A549 (cell line): ENCODE measurements around the gene COL5A1. TPM values are rescaled to one million over a fixed set of nuclear protein-coding genes. Genes with fewer than 3 reads are reported as not detected.

Experiments
- ATAC-seq, 2 experiments: fragments of 200-7000 bp in 1 of 2; fragments of >200 bp in 1 of 2; cut with Nextera tagmentation in 1 of 2; cut with Tn5 transposase in 1 of 2; 3 replicates each; pipeline versions ENCODE4 v1.8.0 to v1.9.1; 2018 to 2020; ENCODE audit warnings: mild to moderate bottlenecking in 1 of 2, moderate library complexity in 1 of 2
- CTCF ChIA-PET: fragments of 300-600 bp; sonication (Branson Sonifier 250); formaldehyde crosslinking; extraction: SDS; loops from one replicate; lab custom pipeline; 2021; ENCODE audit warnings: antibody characterized with exemption, inconsistent platforms; lab: Yijun Ruan, JAX
- POLR2A ChIA-PET: fragments of 350-600 bp; formaldehyde crosslinking; extraction: SDS; loops from one replicate; lab custom pipeline; 2021; ENCODE audit warnings: antibody characterized with exemption, inconsistent platforms; lab: Yijun Ruan, JAX
- DNase-seq, 2 experiments: peaks; one replicate each; pipeline versions ENCODE4 v3.0.0 to v3.0.0-alpha.2; 2011 to 2016; ENCODE audit warnings: low read depth in 1 of 2, low spot score in 1 of 2
- FAIRE-seq: peaks from 2 replicates; lab custom pipeline; 2011; peaks lifted over from hg19 to GRCh38; lab: Jason Lieb, UNC
- H3K27ac ChIP-seq, 2 experiments: fragments of >200 bp; sonication (Bioruptor Twin); formaldehyde crosslinking; 3 replicates each; pipeline ENCODE4 v1.5.1; 2016 to 2017
- H3K4me1 ChIP-seq: fragments of >200 bp; sonication (Bioruptor Twin); formaldehyde crosslinking; 3 replicates; pipeline ENCODE4 v1.6.1; 2016
- H3K4me2 ChIP-seq: fragments of >200 bp; sonication (Bioruptor Twin); formaldehyde crosslinking; 3 replicates; pipeline ENCODE4 v1.6.1; 2016
- H3K4me3 ChIP-seq: fragments of >200 bp; sonication (Bioruptor Twin); formaldehyde crosslinking; 3 replicates; pipeline ENCODE4 v1.5.1; 2016
- H3K9me3 ChIP-seq: fragments of >200 bp; sonication (Bioruptor Twin); formaldehyde crosslinking; 3 replicates; pipeline ENCODE4 v1.6.1; 2016
- BHLHE40 ChIP-seq: IDR thresholded peaks from 2 replicates; pipeline ENCODE4 v1.6.1; 2012; ENCODE audit warnings: low read depth, low read length, inconsistent platforms
- CBX2 ChIP-seq: fragments of 200-600 bp; sonication (generic); IDR thresholded peaks from 2 replicates; pipeline ENCODE4 v1.6.1; 2016; ENCODE audit warnings: low read depth, mild to moderate bottlenecking, borderline replicate concordance
- CBX8 ChIP-seq: fragments of 200-600 bp; sonication (generic); IDR thresholded peaks from 2 replicates; pipeline ENCODE4 v1.6.1; 2016
- CEBPB ChIP-seq, 2 experiments: fragments of >200 bp in 1 of 2; sonication (Bioruptor Twin) in 1 of 2; formaldehyde crosslinking in 1 of 2; IDR thresholded peaks; 2 replicates each; pipeline ENCODE4 v1.6.1; 2012 to 2016
- EHMT2 ChIP-seq: fragments of 200-600 bp; sonication (generic); IDR thresholded peaks from 2 replicates; pipeline ENCODE4 v1.6.1; 2016; ENCODE audit warnings: antibody characterized with exemption, low read depth, mild to moderate bottlenecking, moderate library complexity
- FOSB ChIP-seq: fragments of 250-450 bp; sonication (Bioruptor Pico); IDR thresholded peaks from 2 replicates; pipeline ENCODE4 v1.5.0; 2020; ENCODE audit warnings: mild to moderate bottlenecking, moderate library complexity
- HDAC2 ChIP-seq: fragments of 200-600 bp; sonication (generic); IDR thresholded peaks from 2 replicates; pipeline ENCODE4 v1.6.1; 2016
- HOXA7 ChIP-seq: fragments of 250-450 bp; sonication (Bioruptor Pico); IDR thresholded peaks from 2 replicates; pipeline ENCODE4 v1.5.0; 2020; ENCODE audit warnings: mild to moderate bottlenecking, moderate library complexity
- HOXB13 ChIP-seq: fragments of 250-450 bp; sonication (Bioruptor Pico); IDR thresholded peaks from 2 replicates; pipeline ENCODE4 v1.5.0; 2020; ENCODE audit warnings: low read depth, mild to moderate bottlenecking, moderate library complexity
- JUNB ChIP-seq: fragments of >200 bp; sonication (Bioruptor Twin); formaldehyde crosslinking; IDR thresholded peaks from 2 replicates; pipeline ENCODE4 v1.6.1; 2016
- NPAS2 ChIP-seq: fragments of 250-450 bp; sonication (Bioruptor Pico); IDR thresholded peaks from 2 replicates; pipeline ENCODE4 v1.8.0; 2022; ENCODE audit warnings: mild to moderate bottlenecking, moderate library complexity, borderline replicate concordance
- POLR2A ChIP-seq: IDR thresholded peaks from 2 replicates; pipeline ENCODE4 v1.6.1; 2012; ENCODE audit warnings: mild to moderate bottlenecking, low read length
- POLR2AphosphoS2 ChIP-seq: conservative IDR thresholded peaks from 2 replicates; pipeline ENCODE4 v1.6.1; 2012; ENCODE audit warnings: low read length, improper control_type of control experiment, inconsistent platforms
- RNF2 ChIP-seq: fragments of 200-600 bp; sonication (generic); IDR thresholded peaks from 2 replicates; pipeline ENCODE4 v1.6.1; 2016; ENCODE audit warnings: low read depth, mild to moderate bottlenecking, antibody characterized with exemption, moderate library complexity, borderline replicate concordance
- SREBF2 ChIP-seq: fragments of 450-650 bp; IDR thresholded peaks from 2 replicates; pipeline ENCODE4 v1.6.1; 2014; ENCODE audit warnings: mild to moderate bottlenecking, moderate library complexity
- TFCP2L1 ChIP-seq: fragments of 250-450 bp; sonication (Bioruptor Pico); IDR thresholded peaks from 2 replicates; pipeline ENCODE4 v1.5.0; 2021; ENCODE audit warnings: mild to moderate bottlenecking
- ZFP36 ChIP-seq: fragments of 450-650 bp; IDR thresholded peaks from 2 replicates; pipeline ENCODE4 v1.6.1; 2014; ENCODE audit warnings: borderline replicate concordance; ENCODE audit not compliant: partially characterized antibody
- WGBS: methylation state at CpG from one replicate; pipeline ENCODE4 v1.1.6; 2017; ENCODE audit errors: missing lambda C conversion rate; 5-methylcytosine and 5-hydroxymethylcytosine counted together
- polyA plus RNA-seq, 4 experiments: library from polyadenylated mRNA; depleted of rRNA in 3 of 4; stranded (reverse); fragments of >200 nt; fragmentation: RNase III in 1 of 4; extraction: RNeasy Plus Mini Kit Qiagen cat#74134 plus additional on column Dnase treatment in 1 of 4; gene quantifications; 2 replicates in 3 of 4; 3 replicates in 1 of 4; pipeline ENCODE4 v1.2.3, GENCODE V29; 2011 to 2017
- TF ChIP-seq, protein P1 (sequence below): fragments of >200 bp; sonication (Bioruptor Twin); formaldehyde crosslinking; IDR thresholded peaks from 2 replicates; pipeline ENCODE4 v1.6.1; 2016
- TF ChIP-seq, protein P2 (sequence below): IDR thresholded peaks from 2 replicates; pipeline ENCODE4 v1.6.1; 2012
- TF ChIP-seq, protein P3 (sequence below): fragments of 150-350 bp; IDR thresholded peaks from 2 replicates; pipeline ENCODE4 v1.6.1; 2014; ENCODE audit warnings: low read depth, mild to moderate bottlenecking, low read length

COL5A1 gene
- polyA plus RNA-seq, 2 of the 4 experiments (the other 2 are of a cell fraction): 16.1 to 67.5 TPM

DNA sequence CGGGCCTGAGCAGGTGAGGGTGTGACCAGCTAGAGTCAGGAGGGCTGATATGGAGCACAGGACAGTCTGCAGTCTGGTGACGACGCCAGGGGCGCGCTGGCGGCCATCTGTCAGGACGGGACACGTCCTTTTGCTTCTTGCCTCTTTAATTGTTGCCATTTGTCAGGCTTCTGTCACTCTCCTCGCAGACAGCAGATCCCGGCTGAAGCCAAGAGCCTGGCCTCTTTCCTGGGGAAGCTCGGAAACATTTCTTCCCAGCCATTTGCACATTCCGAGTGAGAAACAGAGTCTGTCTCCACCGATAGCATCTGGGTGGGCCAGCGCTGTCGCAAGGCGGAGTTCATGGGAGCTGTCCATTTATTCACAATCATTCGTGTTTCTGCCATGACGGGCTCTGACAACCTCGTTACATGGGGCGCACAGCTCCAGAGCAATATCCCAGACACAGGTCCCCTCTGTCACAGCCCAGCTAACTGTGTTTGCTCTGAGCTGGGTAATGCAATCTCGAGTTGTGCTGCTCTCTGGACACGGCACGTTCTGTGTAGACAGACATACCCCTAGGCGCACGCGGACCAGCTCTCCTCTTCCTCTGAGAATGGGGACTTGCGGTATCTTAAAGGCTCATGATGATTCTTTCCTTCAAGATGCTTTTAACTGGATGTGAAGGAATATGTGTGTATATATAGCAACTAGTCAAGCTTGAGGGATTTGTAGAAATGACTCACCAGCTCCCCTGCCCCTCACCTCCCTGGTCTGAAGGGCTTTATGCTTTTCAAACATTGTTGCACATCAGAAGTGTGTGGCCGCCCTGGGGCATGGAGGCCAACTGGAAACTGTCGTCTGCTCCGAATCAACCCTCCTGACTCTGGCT lies 133.7 kb downstream of the COL5A1 start:
- Histone ChIP-seq H3K4me1 (peaks cover 25% of the 10 kb centered on the region), H3K9me3 (no peaks in the 10 kb centered on the region), H3K4me2 (peak overlapping the region; percentile 38; the same call in 2 of the 3 replicates), H3K27ac (no peak overlapping the region), H3K4me3 (no peak overlapping the region)
- TF ChIP-seq RNF2 (no peak), HOXB13 (CRISPR knock-in tag) (no peak), ZFP36 (no peak)
- TF ChIP-seq, protein P1, sequence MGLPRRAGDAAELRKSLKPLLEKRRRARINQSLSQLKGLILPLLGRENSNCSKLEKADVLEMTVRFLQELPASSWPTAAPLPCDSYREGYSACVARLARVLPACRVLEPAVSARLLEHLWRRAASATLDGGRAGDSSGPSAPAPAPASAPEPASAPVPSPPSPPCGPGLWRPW: no peak
- TF ChIP-seq, protein P2, sequence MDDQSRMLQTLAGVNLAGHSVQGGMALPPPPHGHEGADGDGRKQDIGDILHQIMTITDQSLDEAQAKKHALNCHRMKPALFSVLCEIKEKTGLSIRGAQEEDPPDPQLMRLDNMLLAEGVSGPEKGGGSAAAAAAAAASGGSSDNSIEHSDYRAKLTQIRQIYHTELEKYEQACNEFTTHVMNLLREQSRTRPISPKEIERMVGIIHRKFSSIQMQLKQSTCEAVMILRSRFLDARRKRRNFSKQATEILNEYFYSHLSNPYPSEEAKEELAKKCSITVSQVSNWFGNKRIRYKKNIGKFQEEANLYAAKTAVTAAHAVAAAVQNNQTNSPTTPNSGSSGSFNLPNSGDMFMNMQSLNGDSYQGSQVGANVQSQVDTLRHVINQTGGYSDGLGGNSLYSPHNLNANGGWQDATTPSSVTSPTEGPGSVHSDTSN: no peak
- ChIA-PET POLR2A (no interaction called here), CTCF (interaction anchor here (1.1 to 1.4 kb wide), 2 partner anchors 12 to 326 kb away, joined by 4 to 7 read pairs; no protein-coding TSS in a partner anchor)
- 88% methylated on average over 30 of the region's 30 CpGs for WGBS
- DNase-seq (no peak), FAIRE-seq (no peak), ATAC-seq (no peak)

DNA sequence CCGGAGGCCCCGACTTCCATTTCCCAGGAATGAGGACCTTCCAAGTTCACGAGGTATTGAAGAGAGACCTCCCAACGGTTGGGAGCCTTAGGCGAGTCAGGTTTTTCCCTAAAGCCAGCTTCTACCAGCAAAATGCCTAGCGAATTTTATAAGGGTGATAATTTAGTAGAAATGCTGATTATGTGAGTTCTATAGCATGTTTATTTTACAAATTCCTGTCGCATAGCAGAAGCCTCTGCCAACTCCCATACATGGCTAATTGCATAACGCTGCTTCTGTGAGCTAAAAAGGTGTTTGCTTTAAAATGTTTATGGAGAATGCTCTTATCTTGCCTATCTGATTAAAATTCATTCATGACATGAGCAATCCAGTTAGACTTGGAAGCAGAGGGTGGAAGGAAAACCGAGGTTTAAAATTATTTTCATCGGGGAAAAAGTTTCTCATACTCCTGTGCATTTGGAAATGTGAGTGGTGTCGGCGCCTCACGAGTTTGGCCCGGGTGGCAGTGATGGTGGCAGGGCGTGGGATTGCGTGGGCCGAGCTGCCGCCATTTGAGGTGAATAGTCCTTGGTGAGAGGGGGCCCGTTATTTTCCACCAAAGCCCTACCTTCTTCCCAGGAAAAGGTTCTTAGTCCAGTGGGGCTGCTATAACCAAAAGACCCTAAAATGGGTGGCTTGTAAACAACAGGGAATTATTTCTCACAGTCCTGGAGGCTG lies 134.6 kb downstream of the COL5A1 start:
- CTCF ChIA-PET: interaction anchor here (1.1 to 2.6 kb wide), 3 partner anchors 13 to 327 kb away, joined by 4 to 14 read pairs (median 7); no protein-coding TSS in a partner anchor
- no peak for ATAC-seq
- no peak for FAIRE-seq
- POLR2A ChIA-PET: no interaction called here
- no peak for DNase-seq
- Histone ChIP-seq H3K4me1 (peaks cover 25% of the 10 kb centered on the region), H3K4me2 (peak overlapping the region; percentile 38; the same call in 2 of the 3 replicates), H3K9me3 (no peaks in the 10 kb centered on the region), H3K27ac (no peak overlapping the region), H3K4me3 (no peak overlapping the region)
- no peak for TF ChIP-seq EHMT2
- TF ChIP-seq CEBPB (IDR thresholded peaks at IDR 0.05): peak in 1 of 2 experiments; percentile 20; a peak in 1 of 4 replicates
- TF ChIP-seq CBX2: no peak
- no peak for TF ChIP-seq HOXA7
- no peak for TF ChIP-seq RNF2
- 66% methylated on average over 19 of the region's 19 CpGs for WGBS

DNA sequence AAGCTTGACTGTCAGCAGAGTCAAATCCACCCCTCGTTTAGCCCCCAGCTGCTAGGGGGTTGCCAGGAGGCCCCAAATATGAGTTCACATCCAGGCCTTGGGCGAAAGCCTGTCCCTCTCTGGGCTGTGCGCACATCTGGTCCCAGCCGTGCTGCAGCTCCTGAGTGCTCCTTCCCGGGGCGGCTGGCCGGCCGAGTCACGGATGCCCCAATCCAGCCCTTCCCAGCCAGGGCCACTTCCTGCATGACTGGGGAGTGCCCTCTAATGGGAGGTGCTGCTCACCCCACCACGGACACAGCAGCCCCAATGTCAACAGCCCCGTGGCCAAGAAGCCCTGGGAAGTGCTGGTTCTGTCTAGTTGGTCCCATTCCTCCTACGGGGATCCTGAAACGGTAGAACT lies 135.6 kb downstream of the COL5A1 start:
- Histone ChIP-seq H3K4me2 (no peak overlapping the region), H3K27ac (no peak overlapping the region), H3K4me3 (no peak overlapping the region), H3K9me3 (no peaks in the 10 kb centered on the region), H3K4me1 (peaks cover 25% of the 10 kb centered on the region)
- FAIRE-seq (no peak), ATAC-seq (no peak), DNase-seq (no peak)
- CTCF ChIA-PET: interaction anchor here (2.6 to 4.3 kb wide), 3 partner anchors 10 to 328 kb away, joined by 14 to 22 read pairs (median 18); no protein-coding TSS in a partner anchor
- POLR2A ChIA-PET: no interaction called here
- 91% methylated on average over 4 of the region's 13 CpGs for WGBS
- TF ChIP-seq POLR2A: no peak
- no peak for TF ChIP-seq TFCP2L1 (CRISPR knock-in tag)
- no peak for TF ChIP-seq CBX8
- TF ChIP-seq FOSB (CRISPR knock-in tag): no peak
- no peak for TF ChIP-seq HDAC2
- TF ChIP-seq, protein P1: no peak
- no peak for TF ChIP-seq BHLHE40
- TF ChIP-seq SREBF2: no peak
- no peak for TF ChIP-seq JUNB
- TF ChIP-seq, protein P3, sequence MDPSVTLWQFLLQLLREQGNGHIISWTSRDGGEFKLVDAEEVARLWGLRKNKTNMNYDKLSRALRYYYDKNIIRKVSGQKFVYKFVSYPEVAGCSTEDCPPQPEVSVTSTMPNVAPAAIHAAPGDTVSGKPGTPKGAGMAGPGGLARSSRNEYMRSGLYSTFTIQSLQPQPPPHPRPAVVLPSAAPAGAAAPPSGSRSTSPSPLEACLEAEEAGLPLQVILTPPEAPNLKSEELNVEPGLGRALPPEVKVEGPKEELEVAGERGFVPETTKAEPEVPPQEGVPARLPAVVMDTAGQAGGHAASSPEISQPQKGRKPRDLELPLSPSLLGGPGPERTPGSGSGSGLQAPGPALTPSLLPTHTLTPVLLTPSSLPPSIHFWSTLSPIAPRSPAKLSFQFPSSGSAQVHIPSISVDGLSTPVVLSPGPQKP: no peak
- TF ChIP-seq HOXB13 (CRISPR knock-in tag): no peak
- no peak for TF ChIP-seq NPAS2 (CRISPR knock-in tag)
- no peak for TF ChIP-seq POLR2AphosphoS2
